ENCODE data around the gene C3orf80.

DNA sequence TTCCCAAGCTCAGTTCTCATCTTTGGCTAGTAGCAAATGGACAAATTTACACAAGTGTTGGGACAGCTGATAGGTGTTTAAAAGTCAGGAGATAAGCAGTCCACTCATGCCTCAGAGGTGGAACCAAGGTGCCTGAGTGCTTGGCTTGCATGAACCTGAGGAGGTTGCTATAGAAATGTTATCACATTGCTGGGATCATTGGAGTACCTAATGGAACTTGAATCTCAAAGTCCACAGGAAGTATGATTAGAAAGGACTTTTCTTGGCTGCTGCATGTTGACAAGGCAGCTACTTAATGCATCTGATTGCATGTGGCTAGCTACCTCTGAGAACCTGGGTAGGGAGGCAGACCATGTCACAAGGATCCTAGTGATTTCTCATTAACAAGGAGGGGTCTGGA is 39.5 kb upstream of the C3orf80 start:
- TF ChIP-seq, protein P1, sequence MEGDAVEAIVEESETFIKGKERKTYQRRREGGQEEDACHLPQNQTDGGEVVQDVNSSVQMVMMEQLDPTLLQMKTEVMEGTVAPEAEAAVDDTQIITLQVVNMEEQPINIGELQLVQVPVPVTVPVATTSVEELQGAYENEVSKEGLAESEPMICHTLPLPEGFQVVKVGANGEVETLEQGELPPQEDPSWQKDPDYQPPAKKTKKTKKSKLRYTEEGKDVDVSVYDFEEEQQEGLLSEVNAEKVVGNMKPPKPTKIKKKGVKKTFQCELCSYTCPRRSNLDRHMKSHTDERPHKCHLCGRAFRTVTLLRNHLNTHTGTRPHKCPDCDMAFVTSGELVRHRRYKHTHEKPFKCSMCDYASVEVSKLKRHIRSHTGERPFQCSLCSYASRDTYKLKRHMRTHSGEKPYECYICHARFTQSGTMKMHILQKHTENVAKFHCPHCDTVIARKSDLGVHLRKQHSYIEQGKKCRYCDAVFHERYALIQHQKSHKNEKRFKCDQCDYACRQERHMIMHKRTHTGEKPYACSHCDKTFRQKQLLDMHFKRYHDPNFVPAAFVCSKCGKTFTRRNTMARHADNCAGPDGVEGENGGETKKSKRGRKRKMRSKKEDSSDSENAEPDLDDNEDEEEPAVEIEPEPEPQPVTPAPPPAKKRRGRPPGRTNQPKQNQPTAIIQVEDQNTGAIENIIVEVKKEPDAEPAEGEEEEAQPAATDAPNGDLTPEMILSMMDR (conservative IDR thresholded peaks at IDR 0.05; ENCODE audit: low read depth, low read length) = no peak
- TF ChIP-seq EZH2 (IDR thresholded peaks at IDR 0.05; ENCODE audit: low read length, unreplicated experiment) = no peak
- no peak for TF ChIP-seq EZH2phosphoT487 (IDR thresholded peaks at IDR 0.05; ENCODE audit: borderline replicate concordance, low read length)
